ENCODE results near the gene NCOA3. TPM values are rescaled to one million over a fixed set of nuclear protein-coding genes. Genes with fewer than 3 reads are reported as not detected.

NCOA3 gene
- total RNA-seq, 1 experiment from 2014 or later, result 23.3 TPM

DNA sequence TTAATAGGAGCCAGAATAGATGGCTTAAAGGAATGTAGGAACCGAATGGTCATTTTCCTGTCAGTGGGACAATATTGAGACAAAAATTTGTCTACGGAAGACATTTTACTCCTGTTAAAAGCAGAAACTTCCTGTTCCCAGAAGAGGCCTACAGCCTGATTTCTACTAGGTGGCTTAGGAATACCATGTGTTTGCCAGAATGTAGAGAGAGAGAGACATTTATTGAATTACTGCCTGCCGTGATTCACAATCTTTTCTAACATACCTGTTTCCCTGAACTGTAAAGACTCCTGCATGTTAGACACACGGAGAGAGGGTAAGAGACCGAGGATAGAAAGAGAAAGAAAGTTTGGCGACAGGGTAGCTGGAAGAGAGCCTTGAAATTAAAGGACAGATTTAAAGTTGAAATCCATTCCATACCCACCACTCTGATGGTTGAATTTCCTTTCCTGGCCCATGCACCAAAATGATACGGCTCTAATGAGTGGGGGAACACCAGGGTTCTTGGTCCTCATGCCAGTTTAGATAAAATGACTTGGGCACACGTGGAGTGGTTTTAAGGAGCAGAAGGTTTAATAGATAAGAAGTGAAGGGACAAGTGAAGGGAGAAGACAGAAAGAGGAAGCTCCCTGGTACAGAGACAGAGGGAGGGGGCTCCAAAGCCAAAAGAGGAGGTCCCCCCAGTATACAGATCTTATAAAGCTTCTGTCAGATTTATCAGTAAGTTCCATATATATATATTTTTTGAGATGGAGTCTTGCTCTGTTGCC is 22.5 kb downstream of the NCOA3 start:
- no peak overlapping the region for H3K4ac ChIP-seq (ENCODE audit: low read depth, low read length)
- H2BK15ac ChIP-seq (ENCODE audit: low read depth, low read length), result no peak overlapping the region
- Mint-ChIP-seq H3K9me3 (peaks cover 45 to 46% of the 10 kb centered on the region in 2 experiments), H3K4me3 (no peak overlapping the region), H3K36me3 (ENCODE audit: insufficient read depth in 1 of 3, low read depth in 3 of 3) (peaks cover 42 to 59% (median 44%) of the 10 kb centered on the region in 3 experiments), H3K27me3 (ENCODE audit: low read depth) (no peaks in the 10 kb centered on the region), H3K27ac (no peak overlapping the region; a peak in 1 of 7 replicates), H3K4me1 (peaks cover 16 to 25% of the 10 kb centered on the region in 2 experiments)
- H4K20me1 ChIP-seq (ENCODE audit: control insufficient read depth, insufficient read depth, insufficient read length), result no peaks in the 10 kb centered on the region
- no peak overlapping the region for H2BK12ac ChIP-seq (ENCODE audit: insufficient read length, low read depth, low read length)
- H2BK20ac ChIP-seq (ENCODE audit: low read depth, low read length, poor library complexity, severe bottlenecking), result no peak overlapping the region
- no peak overlapping the region for H3K14ac ChIP-seq (ENCODE audit: insufficient read depth, low read length)
- H3K27me3 ChIP-seq (ENCODE audit: insufficient read depth, low read length), result no peaks in the 10 kb centered on the region
- H3T11ph ChIP-seq (ENCODE audit: low read length), result no peak overlapping the region
- no peak overlapping the region for H3K23ac ChIP-seq (ENCODE audit: insufficient read length, low read depth, low read length)
- no peak overlapping the region for H3K4me2 ChIP-seq (ENCODE audit: insufficient read depth, insufficient read length, low read length)
- no peaks in the 10 kb centered on the region for H3K23me2 ChIP-seq (ENCODE audit: insufficient read length, low read depth, low read length, poor library complexity, severe bottlenecking)
- no peak overlapping the region for H4K91ac ChIP-seq (ENCODE audit: insufficient read length, low read depth, low read length)
- H3K4me1 ChIP-seq (ENCODE audit: insufficient read depth, low read length), result no peaks in the 10 kb centered on the region
- no peak overlapping the region for H2BK120ac ChIP-seq (ENCODE audit: low read depth, low read length, poor library complexity, severe bottlenecking)
- peaks cover 7% of the 10 kb centered on the region; the same call in 1 of the 2 replicates for H3K79me2 ChIP-seq (ENCODE audit: insufficient read depth, low read length)
- peaks cover 7% of the 10 kb centered on the region for H3K79me1 ChIP-seq (ENCODE audit: insufficient read depth, low read depth, low read length, poor library complexity, severe bottlenecking)
- no peak overlapping the region for H4K5ac ChIP-seq (ENCODE audit: insufficient read length, low read depth, low read length)
- no peak overlapping the region for H2BK5ac ChIP-seq (ENCODE audit: insufficient read length, low read length)
- TF ChIP-seq, protein P1, sequence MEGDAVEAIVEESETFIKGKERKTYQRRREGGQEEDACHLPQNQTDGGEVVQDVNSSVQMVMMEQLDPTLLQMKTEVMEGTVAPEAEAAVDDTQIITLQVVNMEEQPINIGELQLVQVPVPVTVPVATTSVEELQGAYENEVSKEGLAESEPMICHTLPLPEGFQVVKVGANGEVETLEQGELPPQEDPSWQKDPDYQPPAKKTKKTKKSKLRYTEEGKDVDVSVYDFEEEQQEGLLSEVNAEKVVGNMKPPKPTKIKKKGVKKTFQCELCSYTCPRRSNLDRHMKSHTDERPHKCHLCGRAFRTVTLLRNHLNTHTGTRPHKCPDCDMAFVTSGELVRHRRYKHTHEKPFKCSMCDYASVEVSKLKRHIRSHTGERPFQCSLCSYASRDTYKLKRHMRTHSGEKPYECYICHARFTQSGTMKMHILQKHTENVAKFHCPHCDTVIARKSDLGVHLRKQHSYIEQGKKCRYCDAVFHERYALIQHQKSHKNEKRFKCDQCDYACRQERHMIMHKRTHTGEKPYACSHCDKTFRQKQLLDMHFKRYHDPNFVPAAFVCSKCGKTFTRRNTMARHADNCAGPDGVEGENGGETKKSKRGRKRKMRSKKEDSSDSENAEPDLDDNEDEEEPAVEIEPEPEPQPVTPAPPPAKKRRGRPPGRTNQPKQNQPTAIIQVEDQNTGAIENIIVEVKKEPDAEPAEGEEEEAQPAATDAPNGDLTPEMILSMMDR (conservative IDR thresholded peaks at IDR 0.05), result no peak
- no peak overlapping the region for H3K27ac ChIP-seq (ENCODE audit: insufficient read length, low read depth, low read length)
- no peak for DNase-seq
- no peak overlapping the region for H3K9ac ChIP-seq (ENCODE audit: extremely low read depth, insufficient read length, low read length)
- no peak overlapping the region for H3K18ac ChIP-seq (ENCODE audit: insufficient read length, low read depth, low read length)
- H3K56ac ChIP-seq (ENCODE audit: insufficient read length, low read depth, low read length), result no peak overlapping the region
- WGBS (ENCODE audit: extremely low coverage, insufficient read length, low lambda C conversion rate), result no CpG with 5 or more reads among the region's 8 CpGs
- H4K8ac ChIP-seq (replicated peaks; ENCODE audit: insufficient read length, low read depth, low read length), result no peak overlapping the region
- H2AK5ac ChIP-seq (ENCODE audit: insufficient read length, low read length), result no peak overlapping the region
- H3K9me3 ChIP-seq (ENCODE audit: control insufficient read depth, low read depth, low read length), result no peaks in the 10 kb centered on the region
- no peak overlapping the region for H2AFZ ChIP-seq (ENCODE audit: low read length)

Data from H9 (cell line).